Colonic mucosa (tissue), 4 donors: ENCODE data around the gene ZSWIM6. TPM values are rescaled to one million over a fixed set of nuclear protein-coding genes. Genes with fewer than 3 reads are reported as not detected.
"Not testable (repeated sequence)": the region's sequence is repeated elsewhere in the genome, so short reads cannot be mapped to it uniquely, and the experiment has no call there.

Experiments
- DNase-seq: peaks from one replicate; pipeline ENCODE4 v3.0.0-alpha.2; 2020
- H3K27ac ChIP-seq: fragments of 200-600 bp; one replicate; pipeline ENCODE4 v1.8.0; 2021
- H3K27me3 ChIP-seq: fragments of 200-600 bp; one replicate; pipeline ENCODE4 v1.8.0; 2021
- H3K36me3 ChIP-seq: fragments of 200-600 bp; one replicate; pipeline ENCODE4 v1.8.0; 2021
- H3K4me1 ChIP-seq: fragments of 200-600 bp; one replicate; pipeline ENCODE4 v1.8.0; 2021; ENCODE audit warnings: mild to moderate bottlenecking
- H3K4me3 ChIP-seq: fragments of 200-600 bp; one replicate; pipeline ENCODE4 v1.8.0; 2021
- H3K9ac ChIP-seq, 2 donors: one replicate each; pipeline ENCODE4 v1.7.0; 2013; ENCODE audit warnings: control low read depth in 2 of 2, low read depth in 2 of 2, low read length in 2 of 2
- H3K9me3 ChIP-seq: fragments of 200-600 bp; one replicate; pipeline ENCODE4 v1.8.0; 2021
- intact Hi-C: fragments of 100-400 bp; cut with DNase I; formaldehyde crosslinking; loops from one replicate; pipeline ENCODE4 v1.14.1; 2022
- total RNA-seq, 2 donors: library from RNA; stranded (reverse); fragmentation: NEBNext Ultra II Directional in 1 of 2; extraction: Animal tissue kit (Norgen Biotek cat#: 25700) in 1 of 2; gene quantifications; one replicate each; pipeline ENCODE4 v1.2.1, GENCODE V29; 2021
- TF ChIP-seq, protein P1 (sequence below): fragments of 200-600 bp; IDR thresholded peaks from one replicate; pipeline ENCODE4 v1.8.0; 2022; ENCODE audit warnings: antibody characterized with exemption, mild to moderate bottlenecking
- donor health status: healthy.
- donor health status: DM: no; HTN: no; CAD: no.
- donor health status: DM: no; HTN: no; CAD: no.

Gene ZSWIM6
- total RNA-seq, 2 donors from 2014 or later = 16.4 to 24.5 TPM

DNA sequence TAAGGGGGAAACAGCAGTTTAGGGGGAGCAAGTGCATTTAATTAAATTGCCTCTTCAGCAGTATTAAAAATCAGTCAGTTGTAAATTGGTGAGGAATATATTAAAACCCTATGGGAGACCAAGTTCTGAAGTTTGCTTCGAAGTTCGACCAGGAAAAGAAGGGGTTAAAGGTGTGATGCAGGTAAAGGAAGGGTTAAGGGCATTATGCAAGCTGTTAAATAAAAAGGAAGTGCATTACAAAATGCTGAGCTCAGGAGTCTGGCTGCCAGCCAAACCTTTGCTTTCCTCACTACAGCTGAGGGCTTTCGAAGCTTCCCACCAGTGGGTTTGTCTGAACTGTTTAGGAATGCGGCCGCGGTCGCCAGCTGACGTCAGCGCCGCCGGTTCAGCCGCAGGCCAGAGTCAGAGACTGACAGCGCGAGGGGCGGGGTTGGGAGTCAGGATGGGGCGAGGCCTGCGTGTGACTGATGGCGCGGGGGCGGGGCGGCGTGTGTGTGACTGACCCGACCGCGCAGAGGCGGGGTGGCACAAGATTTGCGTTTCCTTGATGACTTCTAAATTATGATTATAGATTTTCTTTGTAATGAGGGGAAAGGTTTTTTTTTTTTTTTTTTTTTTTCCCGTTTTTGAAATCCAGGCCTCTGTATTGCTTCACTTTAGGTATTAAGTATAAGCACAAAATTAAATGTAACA is 76.6 kb downstream of the ZSWIM6 start:
- no peaks in the 10 kb centered on the region for H3K27me3 ChIP-seq
- no peak overlapping the region for H3K4me3 ChIP-seq
- DNase-seq = peak; percentile 99
- TF ChIP-seq, protein P1, sequence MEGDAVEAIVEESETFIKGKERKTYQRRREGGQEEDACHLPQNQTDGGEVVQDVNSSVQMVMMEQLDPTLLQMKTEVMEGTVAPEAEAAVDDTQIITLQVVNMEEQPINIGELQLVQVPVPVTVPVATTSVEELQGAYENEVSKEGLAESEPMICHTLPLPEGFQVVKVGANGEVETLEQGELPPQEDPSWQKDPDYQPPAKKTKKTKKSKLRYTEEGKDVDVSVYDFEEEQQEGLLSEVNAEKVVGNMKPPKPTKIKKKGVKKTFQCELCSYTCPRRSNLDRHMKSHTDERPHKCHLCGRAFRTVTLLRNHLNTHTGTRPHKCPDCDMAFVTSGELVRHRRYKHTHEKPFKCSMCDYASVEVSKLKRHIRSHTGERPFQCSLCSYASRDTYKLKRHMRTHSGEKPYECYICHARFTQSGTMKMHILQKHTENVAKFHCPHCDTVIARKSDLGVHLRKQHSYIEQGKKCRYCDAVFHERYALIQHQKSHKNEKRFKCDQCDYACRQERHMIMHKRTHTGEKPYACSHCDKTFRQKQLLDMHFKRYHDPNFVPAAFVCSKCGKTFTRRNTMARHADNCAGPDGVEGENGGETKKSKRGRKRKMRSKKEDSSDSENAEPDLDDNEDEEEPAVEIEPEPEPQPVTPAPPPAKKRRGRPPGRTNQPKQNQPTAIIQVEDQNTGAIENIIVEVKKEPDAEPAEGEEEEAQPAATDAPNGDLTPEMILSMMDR = no peak
- H3K4me1 ChIP-seq = no peaks in the 10 kb centered on the region
- intact Hi-C loops = no loop called here
- no peak overlapping the region for H3K9ac ChIP-seq
- no peaks in the 10 kb centered on the region for H3K9me3 ChIP-seq
- H3K27ac ChIP-seq = peak overlapping the region; percentile 8
- no peaks in the 10 kb centered on the region for H3K36me3 ChIP-seq

DNA sequence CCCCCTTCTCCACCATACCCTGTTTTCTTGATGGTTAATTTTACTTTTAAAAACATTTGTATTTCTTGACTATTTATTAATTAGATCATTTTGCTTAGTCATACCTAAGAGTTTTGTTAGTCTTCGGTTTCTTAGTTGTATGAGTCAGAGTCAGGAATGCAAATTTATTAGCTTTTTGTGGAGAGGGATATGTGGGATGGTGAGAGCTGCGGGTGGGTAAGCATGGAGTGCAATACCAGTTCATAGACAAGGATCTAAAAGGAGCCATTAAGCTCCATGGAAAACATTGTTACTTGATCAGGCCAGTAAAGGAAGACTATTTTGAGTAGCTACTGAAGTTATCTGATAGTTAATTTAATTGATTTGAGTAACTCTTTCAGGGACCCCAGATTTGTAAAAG is 77.5 kb downstream of the ZSWIM6 start:
- no peak for DNase-seq
- Histone ChIP-seq H3K9me3 (no peaks in the 10 kb centered on the region), H3K27me3 (no peaks in the 10 kb centered on the region), H3K9ac (no peak overlapping the region), H3K27ac (no peak overlapping the region), H3K4me3 (no peak overlapping the region), H3K36me3 (no peaks in the 10 kb centered on the region), H3K4me1 (no peaks in the 10 kb centered on the region)
- TF ChIP-seq, protein P1 = no peak
- intact Hi-C loops = no loop called here

DNA sequence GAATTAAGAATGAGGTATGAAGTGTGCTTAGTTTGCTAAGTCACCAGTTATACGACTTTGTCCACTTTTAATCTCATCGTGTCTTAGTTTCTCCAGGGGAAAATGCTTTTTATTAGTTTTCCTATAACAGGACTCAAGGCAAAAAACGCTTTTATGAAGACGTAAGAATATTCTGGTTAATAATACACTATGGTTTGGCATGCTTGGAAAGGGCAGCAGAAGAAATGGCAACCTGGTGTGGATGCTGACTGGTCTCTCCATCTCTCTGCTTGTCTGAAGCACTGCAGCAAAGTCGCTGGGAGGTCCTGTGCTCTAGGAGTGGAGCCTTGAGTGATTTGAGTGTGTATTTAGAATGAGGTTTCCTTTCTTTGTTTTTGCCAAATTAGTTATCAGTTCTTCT is 78.8 kb downstream of the ZSWIM6 start:
- no peak overlapping the region for H3K4me3 ChIP-seq
- H3K27me3 ChIP-seq = no peaks in the 10 kb centered on the region
- no peak overlapping the region for H3K9ac ChIP-seq
- no peak for DNase-seq
- intact Hi-C loops = no loop called here
- H3K4me1 ChIP-seq = no peaks in the 10 kb centered on the region
- H3K27ac ChIP-seq = no peak overlapping the region
- H3K36me3 ChIP-seq = no peaks in the 10 kb centered on the region
- H3K9me3 ChIP-seq = no peaks in the 10 kb centered on the region
- TF ChIP-seq, protein P1 = no peak

DNA sequence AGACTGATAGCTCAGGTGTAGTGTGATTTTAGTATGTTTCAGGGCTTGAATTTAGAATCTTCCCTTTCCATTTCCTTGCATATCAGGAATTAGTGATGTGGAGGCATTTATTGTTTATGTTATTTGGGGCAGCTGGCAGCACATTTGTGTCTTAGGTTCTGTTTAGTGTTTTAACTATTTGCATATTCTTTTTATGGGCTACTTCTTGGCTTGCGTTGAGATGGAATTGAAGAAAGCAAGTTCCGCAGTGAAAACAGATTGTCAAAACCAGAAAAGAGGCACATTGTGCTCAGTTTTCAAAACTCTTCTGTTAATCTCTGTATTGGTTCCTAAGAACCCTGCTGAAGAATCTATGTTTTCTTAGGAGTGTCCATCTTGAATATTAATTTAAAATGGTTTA is 80.3 kb downstream of the ZSWIM6 start:
- no peak for DNase-seq
- no peak overlapping the region for H3K27ac ChIP-seq
- no peak overlapping the region for H3K4me3 ChIP-seq
- H3K9me3 ChIP-seq = no peaks in the 10 kb centered on the region
- H3K9ac ChIP-seq = no peak overlapping the region
- TF ChIP-seq, protein P1 = no peak
- H3K36me3 ChIP-seq = no peaks in the 10 kb centered on the region
- intact Hi-C loops = no loop called here
- H3K4me1 ChIP-seq = no peaks in the 10 kb centered on the region
- no peaks in the 10 kb centered on the region for H3K27me3 ChIP-seq

DNA sequence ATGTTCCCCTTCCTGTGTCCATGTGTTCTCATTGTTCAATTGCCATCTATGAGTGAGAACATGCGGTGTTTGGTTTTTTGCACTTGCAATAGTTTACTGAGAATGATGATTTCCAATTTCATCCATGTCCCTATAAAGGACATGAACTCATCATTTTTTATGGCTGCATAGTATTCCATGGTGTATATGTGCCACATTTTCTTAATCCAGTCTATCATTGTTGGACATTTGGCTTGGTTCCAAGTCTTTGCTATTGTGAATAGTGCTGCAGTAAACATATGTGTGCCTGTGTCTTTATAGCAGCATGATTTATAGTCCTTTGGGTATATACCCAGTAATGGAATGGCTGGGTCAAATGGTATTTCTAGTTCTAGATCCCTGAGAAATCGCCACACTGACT is 81.1 kb downstream of the ZSWIM6 start:
- H3K36me3 ChIP-seq, H3K4me1 ChIP-seq, DNase-seq, intact Hi-C loops, H3K9ac ChIP-seq, H3K9me3 ChIP-seq, H3K27me3 ChIP-seq, H3K27ac ChIP-seq, H3K4me3 ChIP-seq: not testable (repeated sequence)

DNA sequence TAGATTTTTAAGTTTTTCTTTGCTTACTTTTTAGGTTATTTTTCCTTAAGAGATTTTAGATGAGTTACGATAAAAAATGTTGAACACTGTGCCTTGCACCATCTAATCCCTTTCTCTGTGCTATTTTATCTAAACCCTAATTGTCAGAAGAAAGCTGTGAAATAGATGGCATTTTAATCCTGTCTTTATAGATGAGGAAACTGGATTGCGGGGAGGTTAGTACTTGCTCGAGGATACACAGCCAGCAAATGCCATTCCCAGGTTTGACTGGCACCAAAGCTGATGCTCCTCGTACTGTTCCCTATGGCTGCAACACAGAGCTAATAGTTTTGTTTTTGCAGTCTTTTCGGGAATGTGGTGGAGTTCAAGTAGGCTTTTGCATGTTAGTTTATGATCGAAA is 82.7 kb downstream of the ZSWIM6 start:
- intact Hi-C loops = no loop called here
- H3K9me3 ChIP-seq = no peaks in the 10 kb centered on the region

More for the DNA sequence above, 82.7 kb downstream of the ZSWIM6 start:
- H3K4me3 ChIP-seq = no peak overlapping the region
- no peaks in the 10 kb centered on the region for H3K4me1 ChIP-seq
- no peak overlapping the region for H3K27ac ChIP-seq
- H3K36me3 ChIP-seq = no peaks in the 10 kb centered on the region
- no peaks in the 10 kb centered on the region for H3K27me3 ChIP-seq
- H3K9ac ChIP-seq = no peak overlapping the region
- no peak for DNase-seq
- TF ChIP-seq, protein P1 = no peak
